ENCODE data around the gene NRIP2.

NRIP2 gene

GRCh38 chr12:2804393-2805142 is 30.3 kb downstream of the NRIP2 start:
- peak; percentile 23 for DNase-seq

GRCh38 chr12:2803635-2804392 is 31.0 kb downstream of the NRIP2 start:
- no peak for DNase-seq

- peak; percentile 21 for DNase-seq
These were observed 33.6 kb downstream of the NRIP2 start for GRCh38 chr12:2801044-2801783.

GRCh38 chr12:2800046-2800570 is 34.7 kb downstream of the NRIP2 start:
- DNase-seq, result no peak

- no peak for DNase-seq
These were observed 37.0 kb downstream of the NRIP2 start for GRCh38 chr12:2797721-2798418.

GRCh38 chr12:2796187-2796666 is 38.6 kb downstream of the NRIP2 start:
- DNase-seq, result no peak

GRCh38 chr12:2795291-2796186 is 39.3 kb downstream of the NRIP2 start:
- peak; percentile 89 for DNase-seq

GRCh38 chr12:2794736-2795289 is 40.0 kb downstream of the NRIP2 start, which contains the start of gene FKBP4:
TSS of gene FKBP4 (plus strand) at chr12:2794970. CDS start at chr12:2795140, 170 bp downstream.
- DNase-seq, result peak; percentile 94

- peak; percentile 85 for DNase-seq
These were observed 40.6 kb downstream of the NRIP2 start for GRCh38 chr12:2794191-2794735.

- DNase-seq, result no peak
These were observed 41.3 kb downstream of the NRIP2 start for GRCh38 chr12:2793561-2793960.

- no peak for DNase-seq
These were observed 41.9 kb downstream of the NRIP2 start for GRCh38 chr12:2792671-2793500.

GRCh38 chr12:2791089-2791488 is 43.7 kb downstream of the NRIP2 start:
- DNase-seq, result no peak

GRCh38 chr12:2785017-2785416 is 49.8 kb downstream of the NRIP2 start:
- DNase-seq, result no peak

GRCh38 chr12:2783936-2784600 is 50.8 kb downstream of the NRIP2 start:
- peak; percentile 67 for DNase-seq

GRCh38 chr12:2779281-2779680 is 55.6 kb downstream of the NRIP2 start:
- no peak for DNase-seq

GRCh38 chr12:2776129-2776806 is 58.6 kb downstream of the NRIP2 start:
- DNase-seq, result no peak

GRCh38 chr12:2775431-2775830 is 59.4 kb downstream of the NRIP2 start:
- no peak for DNase-seq

Measured in midbrain (tissue), 1 donor.